A673 (cell line): Measurements from ENCODE around the gene LRRC8D. TPM values are rescaled to one million over a fixed set of nuclear protein-coding genes. Genes with fewer than 3 reads are reported as not detected.

ENCODE experiments used
- BruUV-seq: library from RNA; stranded (reverse); fragments of 400-500 nt; replicated peaks from 2 replicates; lab custom pipeline; 2021; lab: Mats Ljungman, UMichigan
- CTCF ChIA-PET: fragments of 300-600 bp; sonication (Branson Sonifier 250); formaldehyde crosslinking; loops from one replicate; lab custom pipeline; 2022; ENCODE audit warnings: antibody characterized with exemption; lab: Charles Lee
- POLR2A ChIA-PET: fragments of 300-600 bp; sonication (Branson Sonifier 250); formaldehyde crosslinking; loops from one replicate; lab custom pipeline; 2022; ENCODE audit warnings: antibody characterized with exemption; ENCODE audit not compliant: low non-redundant PET; lab: Charles Lee
- DNase-seq: peaks from one replicate; pipeline ENCODE4 v3.0.0-alpha.2; 2015; ENCODE audit warnings: low spot score
- H3K27ac ChIP-seq: fragments of 200-600 bp; sonication (generic); 2 replicates; pipeline ENCODE4 v1.5.1; 2016; ENCODE audit warnings: mixed run types, low read depth, mild to moderate bottlenecking, mixed read lengths, antibody characterized with exemption, low read length; ENCODE audit not compliant: poor library complexity, severe bottlenecking
- H3K27me3 ChIP-seq: fragments of 200-600 bp; sonication (generic); replicated peaks from 2 replicates; pipeline ENCODE4 v1.6.1; 2017; ENCODE audit warnings: mixed run types, low read depth, mild to moderate bottlenecking, mixed read lengths, antibody characterized with exemption, low read length; ENCODE audit not compliant: insufficient read depth, poor library complexity
- H3K36me3 ChIP-seq: fragments of 200-600 bp; sonication (generic); 2 replicates; pipeline ENCODE4 v1.6.1; 2016; ENCODE audit warnings: mixed run types, mild to moderate bottlenecking, mixed read lengths, antibody characterized with exemption, low read length; ENCODE audit not compliant: insufficient read depth, poor library complexity, severe bottlenecking
- H3K4me1 ChIP-seq: fragments of 200-600 bp; sonication (generic); 2 replicates; pipeline ENCODE4 v1.6.1; 2017; ENCODE audit warnings: mixed run types, mild to moderate bottlenecking, mixed read lengths, antibody characterized with exemption, low read length; ENCODE audit not compliant: insufficient read depth, poor library complexity, severe bottlenecking
- H3K4me3 ChIP-seq: fragments of 200-600 bp; sonication (generic); 2 replicates; pipeline ENCODE4 v1.5.1; 2016; ENCODE audit warnings: low read depth, mixed run types, mild to moderate bottlenecking, mixed read lengths, low read length; ENCODE audit not compliant: poor library complexity, severe bottlenecking
- H3K9me3 ChIP-seq: fragments of 200-600 bp; sonication (generic); 2 replicates; pipeline ENCODE4 v1.6.1; 2016; ENCODE audit warnings: mixed run types, low read depth, mild to moderate bottlenecking, mixed read lengths, antibody characterized with exemption, low read length; ENCODE audit not compliant: poor library complexity, severe bottlenecking
- CTCF ChIP-seq: fragments of 300-800, 200-600 bp; sonication (generic); conservative IDR thresholded peaks from 2 replicates; pipeline ENCODE4 v1.5.1; 2017; ENCODE audit warnings: low read depth, mild to moderate bottlenecking, antibody characterized with exemption, low read length, moderate library complexity, mixed read lengths
- EZH2 ChIP-seq: fragments of 200-600 bp; sonication (generic); IDR thresholded peaks from 2 replicates; pipeline ENCODE4 v1.6.1; 2017; ENCODE audit warnings: borderline replicate concordance, low read depth, mild to moderate bottlenecking, mixed read lengths, antibody characterized with exemption, low read length; ENCODE audit not compliant: poor library complexity, severe bottlenecking
- intact Hi-C: fragments of 100-400 bp; cut with micrococcal nuclease; formaldehyde crosslinking; loops from one replicate; pipeline ENCODE4 v1.10.0; 2022; ENCODE audit not compliant: unreplicated experiment
- total RNA-seq: library from RNA; stranded (reverse); gene quantifications from 2 replicates; pipeline ENCODE4 v1.2.3, GENCODE V29; 2021

LRRC8D gene
- total RNA-seq, 1 experiment from 2014 or later = 59.4 TPM

- ChIA-PET CTCF (no interaction called here), POLR2A (no interaction called here)
- TF ChIP-seq CTCF (no peak), EZH2 (no peak)
Measured at GRCh38 chr1:89927478-89927877, 106.6 kb downstream of the LRRC8D start.

GRCh38 chr1:89928506-89928905 lies 107.7 kb downstream of the LRRC8D start:
- BruUV-seq = no TSS peak
- DNase-seq = no peak
- peaks cover 6% of the 10 kb centered on the region for H3K9me3 ChIP-seq
- no peak overlapping the region for H3K27ac ChIP-seq
- H3K36me3 ChIP-seq = peaks cover 20% of the 10 kb centered on the region
- ChIA-PET POLR2A (no interaction called here), CTCF (interaction anchor here (0.5 to 0.6 kb wide), 2 partner anchors 55 to 86 kb away, joined by 3 to 6 read pairs; no protein-coding TSS in a partner anchor)
- H3K27me3 ChIP-seq = no peaks in the 10 kb centered on the region
- TF ChIP-seq CTCF = no peak
- TF ChIP-seq EZH2 = no peak
- peaks cover 5% of the 10 kb centered on the region for H3K4me1 ChIP-seq
- intact Hi-C loops = no loop called here
- no peak overlapping the region for H3K4me3 ChIP-seq

More at GRCh38 chr1:89927478-89927877, 106.6 kb downstream of the LRRC8D start:
- no peak overlapping the region for H3K4me3 ChIP-seq
- no TSS peak for BruUV-seq
- intact Hi-C loops = no loop called here
- peaks cover 5% of the 10 kb centered on the region for H3K4me1 ChIP-seq
- H3K27me3 ChIP-seq = no peaks in the 10 kb centered on the region
- H3K9me3 ChIP-seq = peaks cover 13% of the 10 kb centered on the region
- H3K27ac ChIP-seq = no peak overlapping the region
- H3K36me3 ChIP-seq = peaks cover 14% of the 10 kb centered on the region
- no peak for DNase-seq

- H3K4me1 ChIP-seq = peaks cover 5% of the 10 kb centered on the region
- ChIA-PET CTCF (no interaction called here), POLR2A (no interaction called here)
- H3K36me3 ChIP-seq = peaks cover 20% of the 10 kb centered on the region
- no peak for DNase-seq
- TF ChIP-seq CTCF (no peak), EZH2 (no peak)
- H3K27ac ChIP-seq = no peak overlapping the region
- no TSS peak for BruUV-seq
- no peak overlapping the region for H3K4me3 ChIP-seq
- H3K9me3 ChIP-seq = no peaks in the 10 kb centered on the region
- no peaks in the 10 kb centered on the region for H3K27me3 ChIP-seq
- intact Hi-C loops = no loop called here
Measured at GRCh38 chr1:89929467-89930063, 108.7 kb downstream of the LRRC8D start.
